ENCODE results near the gene SUCO. TPM values are rescaled to one million over a fixed set of nuclear protein-coding genes. Genes with fewer than 3 reads are reported as not detected.

SUCO gene
- total RNA-seq, 1 experiment from 2014 or later, result 32.9 TPM

DNA sequence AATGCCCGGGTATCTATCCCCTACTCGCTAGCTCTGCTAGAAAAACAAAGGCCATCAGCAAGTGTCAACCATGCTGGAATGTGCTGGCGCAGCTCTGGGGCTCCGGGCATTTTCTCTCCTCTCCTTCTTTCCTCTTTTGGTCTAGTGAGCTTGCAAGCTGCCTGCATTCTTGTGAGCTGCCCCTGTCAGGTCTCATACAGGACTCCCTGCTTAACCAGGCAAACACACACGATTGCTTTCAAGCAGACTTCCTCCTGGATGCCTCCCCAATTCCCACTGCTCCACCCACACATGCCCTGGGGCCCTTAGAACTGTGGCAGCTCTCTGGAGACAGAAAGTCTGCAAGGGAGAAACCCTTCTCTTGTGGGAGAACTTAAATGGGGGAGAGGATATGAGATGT, 35.7 kb upstream of the SUCO start:
- H3K9me3 ChIP-seq (ENCODE audit: low read depth, low read length, poor library complexity, severe bottlenecking), result no peaks in the 10 kb centered on the region
- no peak overlapping the region for H3K27ac ChIP-seq (ENCODE audit: low read depth, low read length, poor library complexity, severe bottlenecking)
- BruUV-seq (replicated peaks), result no TSS peak
- no peak overlapping the region for H3K4me3 ChIP-seq (ENCODE audit: low read depth, low read length, poor library complexity, severe bottlenecking)
- H3K36me3 ChIP-seq (ENCODE audit: insufficient read depth, low read length, poor library complexity, severe bottlenecking), result no peaks in the 10 kb centered on the region
- DNase-seq (ENCODE audit: low spot score), result peak; percentile 63
- H3K27me3 ChIP-seq (replicated peaks; ENCODE audit: insufficient read depth, low read depth, low read length, poor library complexity), result no peaks in the 10 kb centered on the region
- TF ChIP-seq EZH2 (IDR thresholded peaks at IDR 0.05; ENCODE audit: borderline replicate concordance, low read depth, low read length, poor library complexity, severe bottlenecking) (no peak), CTCF (conservative IDR thresholded peaks at IDR 0.05; ENCODE audit: low read depth, low read length) (no peak)
- ChIA-PET POLR2A (ENCODE audit: low non-redundant PET) (no interaction called here), CTCF (no interaction called here)
- H3K4me1 ChIP-seq (ENCODE audit: insufficient read depth, low read length, poor library complexity, severe bottlenecking), result peaks cover 5% of the 10 kb centered on the region
- intact Hi-C loops (cut with micrococcal nuclease; ENCODE audit: unreplicated experiment), result no loop called here

DNA sequence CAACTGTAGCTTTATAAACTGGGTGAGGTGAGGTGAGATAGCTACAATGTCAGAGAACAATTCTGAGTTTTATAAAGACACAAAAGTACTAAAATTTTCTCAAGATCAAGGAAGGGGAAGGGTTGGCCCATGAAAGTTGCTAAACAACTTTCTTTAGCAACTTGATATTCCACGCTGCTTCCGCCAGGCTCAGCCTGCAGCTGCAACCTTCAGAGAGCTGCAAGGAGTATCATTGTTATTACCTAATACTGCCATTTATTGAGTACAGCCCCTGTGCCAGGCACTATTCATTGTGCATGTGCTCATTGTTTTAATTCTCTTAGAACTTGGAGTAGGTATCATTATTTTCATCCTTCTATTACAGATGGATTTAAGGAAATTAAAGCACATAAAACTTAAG, 34.1 kb upstream of the SUCO start:
- POLR2A ChIA-PET (ENCODE audit: low non-redundant PET), result no interaction called here

DNA sequence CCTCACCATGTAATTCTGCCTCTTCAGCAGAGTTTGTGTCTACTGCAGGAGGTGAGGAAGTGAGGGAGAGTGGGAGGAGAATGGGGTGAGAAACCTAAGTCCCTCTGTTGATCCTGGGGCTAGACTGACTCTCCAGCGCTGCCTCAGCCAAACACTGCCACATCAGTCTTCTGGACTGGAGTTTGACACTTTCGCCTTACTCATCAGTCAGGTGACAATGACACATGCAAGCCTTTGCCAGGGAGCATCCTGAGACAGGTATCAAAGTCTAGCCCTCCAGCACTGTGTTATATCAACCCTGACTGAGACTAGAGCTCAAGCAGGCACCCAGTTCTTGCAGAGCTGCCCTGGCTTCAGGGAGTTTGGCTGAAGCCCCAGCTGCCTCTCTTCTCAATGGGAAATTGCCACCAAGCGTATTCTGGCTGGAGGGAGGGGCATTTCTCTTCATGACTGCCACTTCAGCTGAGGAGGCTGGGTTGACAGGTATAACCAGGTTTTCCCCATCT, 33.3 kb upstream of the SUCO start:
- BruUV-seq (replicated peaks), result no TSS peak
- POLR2A ChIA-PET (ENCODE audit: low non-redundant PET), result no interaction called here
- H3K4me1 ChIP-seq (ENCODE audit: insufficient read depth, low read length, poor library complexity, severe bottlenecking), result peaks cover 5% of the 10 kb centered on the region
- no peaks in the 10 kb centered on the region for H3K36me3 ChIP-seq (ENCODE audit: insufficient read depth, low read length, poor library complexity, severe bottlenecking)
- no peaks in the 10 kb centered on the region for H3K27me3 ChIP-seq (replicated peaks; ENCODE audit: insufficient read depth, low read depth, low read length, poor library complexity)
- intact Hi-C loops (cut with micrococcal nuclease; ENCODE audit: unreplicated experiment), result no loop called here
- no peak overlapping the region for H3K27ac ChIP-seq (ENCODE audit: low read depth, low read length, poor library complexity, severe bottlenecking)
- H3K9me3 ChIP-seq (ENCODE audit: low read depth, low read length, poor library complexity, severe bottlenecking), result no peaks in the 10 kb centered on the region
- CTCF ChIA-PET, result no interaction called here
- TF ChIP-seq CTCF (conservative IDR thresholded peaks at IDR 0.05; ENCODE audit: low read depth, low read length) (no peak), EZH2 (IDR thresholded peaks at IDR 0.05; ENCODE audit: borderline replicate concordance, low read depth, low read length, poor library complexity, severe bottlenecking) (no peak)
- H3K4me3 ChIP-seq (ENCODE audit: low read depth, low read length, poor library complexity, severe bottlenecking), result no peak overlapping the region
- no peak for DNase-seq (ENCODE audit: low spot score)

More for the DNA sequence above, 34.1 kb upstream of the SUCO start:
- intact Hi-C loops (cut with micrococcal nuclease; ENCODE audit: unreplicated experiment), result no loop called here
- Histone ChIP-seq H3K4me1 (ENCODE audit: insufficient read depth, low read length, poor library complexity, severe bottlenecking) (peaks cover 5% of the 10 kb centered on the region), H3K4me3 (ENCODE audit: low read depth, low read length, poor library complexity, severe bottlenecking) (no peak overlapping the region), H3K27me3 (replicated peaks; ENCODE audit: insufficient read depth, low read depth, low read length, poor library complexity) (no peaks in the 10 kb centered on the region), H3K27ac (ENCODE audit: low read depth, low read length, poor library complexity, severe bottlenecking) (no peak overlapping the region), H3K36me3 (ENCODE audit: insufficient read depth, low read length, poor library complexity, severe bottlenecking) (no peaks in the 10 kb centered on the region), H3K9me3 (ENCODE audit: low read depth, low read length, poor library complexity, severe bottlenecking) (no peaks in the 10 kb centered on the region)
- TF ChIP-seq CTCF (conservative IDR thresholded peaks at IDR 0.05; ENCODE audit: low read depth, low read length), result no peak
- TF ChIP-seq EZH2 (IDR thresholded peaks at IDR 0.05; ENCODE audit: borderline replicate concordance, low read depth, low read length, poor library complexity, severe bottlenecking), result no peak
- no peak for DNase-seq (ENCODE audit: low spot score)
- BruUV-seq (replicated peaks), result no TSS peak
- CTCF ChIA-PET, result no interaction called here
